Measurements from ENCODE around the gene ITPK1. TPM values are rescaled to one million over a fixed set of nuclear protein-coding genes. Genes with fewer than 3 reads are reported as not detected.

ITPK1 gene
- total and polyA plus RNA-seq, 2 donors (not counting 3 experiments of a cell fraction or from before 2014, with no cell fraction given), result 39.6 to 51.8 TPM

DNA sequence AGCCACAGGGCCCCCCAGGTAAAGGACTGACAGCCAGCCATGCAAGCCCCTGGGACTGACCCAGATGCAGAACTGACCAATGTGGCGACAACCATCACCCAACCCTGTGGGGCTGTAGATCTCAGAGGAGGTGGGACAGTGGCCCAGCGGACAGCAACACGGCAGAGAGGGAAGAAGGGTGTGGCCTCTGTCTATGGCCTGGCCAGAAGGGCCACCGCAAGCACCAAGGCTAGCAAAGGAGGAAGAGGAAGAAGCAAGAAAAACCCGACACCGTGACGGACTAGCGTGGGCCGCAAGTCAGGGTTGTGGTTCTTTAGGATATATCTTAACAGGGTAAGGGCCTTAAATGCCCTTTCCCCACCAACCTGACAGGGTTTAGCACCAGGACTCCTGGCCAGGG is 71.2 kb downstream of the ITPK1 start:
- Histone ChIP-seq H3K79me2 (ENCODE audit: control insufficient read depth, insufficient read depth, low read length) (no peaks in the 10 kb centered on the region), H4K20me1 (replicated peaks; ENCODE audit: control insufficient read depth, extremely low read depth, insufficient read depth, low read length) (no peaks in the 10 kb centered on the region), H3K4me3 (replicated peaks in 1 of 3; ENCODE audit: insufficient read depth in 1 of 3, low read depth in 1 of 3, low read length in 3 of 3) (no peak overlapping the region), H3K36me3 (ENCODE audit: control insufficient read depth in 2 of 2, extremely low read depth in 1 of 2, insufficient read depth in 2 of 2, low read length in 2 of 2) (no peaks in the 10 kb centered on the region), H3K4me2 (ENCODE audit: insufficient read depth, low read length) (no peak overlapping the region), H3K9me1 (replicated peaks; ENCODE audit: control insufficient read depth, extremely low read depth, insufficient read depth, low read length) (no peaks in the 10 kb centered on the region), H3K27ac (ENCODE audit: insufficient read depth, low read depth, low read length) (no peak overlapping the region), H2AFZ (ENCODE audit: low read depth, low read length) (no peak overlapping the region), H3K27me3 (ENCODE audit: control insufficient read depth in 2 of 2, insufficient read depth in 2 of 2, low read length in 2 of 2) (no peaks in the 10 kb centered on the region), H3K9me3 (replicated peaks; ENCODE audit: control insufficient read depth, insufficient read depth, low read length) (no peaks in the 10 kb centered on the region), H3K9ac (replicated peaks; ENCODE audit: extremely low read depth, insufficient read depth, low read length) (no peak overlapping the region), H3K4me1 (ENCODE audit: control insufficient read depth, extremely low read depth, insufficient read depth, low read length) (peaks cover 49% of the 10 kb centered on the region)
- no peak for TF ChIP-seq GATA2 (IDR thresholded peaks at IDR 0.05; ENCODE audit: insufficient read depth, insufficient read length, low read depth, low read length)
- no peak for DNase-seq (ENCODE audit: low read depth, low spot score)
- ChIA-PET POLR2A (no interaction called here), CTCF (no interaction called here)
- BruUV-seq (replicated peaks), result no TSS peak
- FAIRE-seq, result no peak
- dilution Hi-C loops (cut with MboI; ENCODE audit: extremely low pct_ligation_motif_present, low sequenced_read_pairs) (no loop called here), intact Hi-C loops (cut with micrococcal nuclease) (no loop called here)

- no TSS peak for BruUV-seq (replicated peaks)
- Histone ChIP-seq H3K27ac (ENCODE audit: insufficient read depth, low read depth, low read length) (no peak overlapping the region), H3K9ac (replicated peaks; ENCODE audit: extremely low read depth, insufficient read depth, low read length) (no peak overlapping the region), H3K79me2 (ENCODE audit: control insufficient read depth, insufficient read depth, low read length) (no peaks in the 10 kb centered on the region), H4K20me1 (replicated peaks; ENCODE audit: control insufficient read depth, extremely low read depth, insufficient read depth, low read length) (no peaks in the 10 kb centered on the region), H3K9me3 (replicated peaks; ENCODE audit: control insufficient read depth, insufficient read depth, low read length) (no peaks in the 10 kb centered on the region), H2AFZ (ENCODE audit: low read depth, low read length) (no peak overlapping the region), H3K4me1 (ENCODE audit: control insufficient read depth, extremely low read depth, insufficient read depth, low read length) (peaks cover 48% of the 10 kb centered on the region), H3K4me2 (ENCODE audit: insufficient read depth, low read length) (no peak overlapping the region), H3K9me1 (replicated peaks; ENCODE audit: control insufficient read depth, extremely low read depth, insufficient read depth, low read length) (no peaks in the 10 kb centered on the region), H3K27me3 (ENCODE audit: control insufficient read depth in 2 of 2, insufficient read depth in 2 of 2, low read length in 2 of 2) (no peaks in the 10 kb centered on the region), H3K36me3 (ENCODE audit: control insufficient read depth in 2 of 2, extremely low read depth in 1 of 2, insufficient read depth in 2 of 2, low read length in 2 of 2) (no peaks in the 10 kb centered on the region), H3K4me3 (replicated peaks in 1 of 3; ENCODE audit: insufficient read depth in 1 of 3, low read depth in 1 of 3, low read length in 3 of 3) (no peak overlapping the region)
- dilution Hi-C loops (cut with MboI; ENCODE audit: extremely low pct_ligation_motif_present, low sequenced_read_pairs) (no loop called here), intact Hi-C loops (cut with micrococcal nuclease) (no loop called here)
- TF ChIP-seq, protein P1, sequence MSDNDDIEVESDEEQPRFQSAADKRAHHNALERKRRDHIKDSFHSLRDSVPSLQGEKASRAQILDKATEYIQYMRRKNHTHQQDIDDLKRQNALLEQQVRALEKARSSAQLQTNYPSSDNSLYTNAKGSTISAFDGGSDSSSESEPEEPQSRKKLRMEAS (IDR thresholded peaks at IDR 0.05; ENCODE audit: insufficient read depth, insufficient read length), result no peak
- TF ChIP-seq JUN (IDR thresholded peaks at IDR 0.05; ENCODE audit: borderline replicate concordance, insufficient read depth, insufficient read length, low read depth) (no peak), FOS (IDR thresholded peaks at IDR 0.05; ENCODE audit: borderline replicate concordance, insufficient read depth, low read length) (no peak), GATA2 (IDR thresholded peaks at IDR 0.05; ENCODE audit: insufficient read depth, insufficient read length, low read depth, low read length) (no peak), EZH2 (IDR thresholded peaks at IDR 0.05; ENCODE audit: borderline replicate concordance, low read depth, low read length, severe bottlenecking) (no peak), POLR2AphosphoS5 (IDR thresholded peaks at IDR 0.05; ENCODE audit: insufficient read depth, low read depth, low read length) (no peak), POLR2A (IDR thresholded peaks at IDR 0.05; ENCODE audit: low read depth, low read length) (no peak), MYC (IDR thresholded peaks at IDR 0.05; ENCODE audit: low read depth, low read length) (no peak)
- TF ChIP-seq, protein P2, sequence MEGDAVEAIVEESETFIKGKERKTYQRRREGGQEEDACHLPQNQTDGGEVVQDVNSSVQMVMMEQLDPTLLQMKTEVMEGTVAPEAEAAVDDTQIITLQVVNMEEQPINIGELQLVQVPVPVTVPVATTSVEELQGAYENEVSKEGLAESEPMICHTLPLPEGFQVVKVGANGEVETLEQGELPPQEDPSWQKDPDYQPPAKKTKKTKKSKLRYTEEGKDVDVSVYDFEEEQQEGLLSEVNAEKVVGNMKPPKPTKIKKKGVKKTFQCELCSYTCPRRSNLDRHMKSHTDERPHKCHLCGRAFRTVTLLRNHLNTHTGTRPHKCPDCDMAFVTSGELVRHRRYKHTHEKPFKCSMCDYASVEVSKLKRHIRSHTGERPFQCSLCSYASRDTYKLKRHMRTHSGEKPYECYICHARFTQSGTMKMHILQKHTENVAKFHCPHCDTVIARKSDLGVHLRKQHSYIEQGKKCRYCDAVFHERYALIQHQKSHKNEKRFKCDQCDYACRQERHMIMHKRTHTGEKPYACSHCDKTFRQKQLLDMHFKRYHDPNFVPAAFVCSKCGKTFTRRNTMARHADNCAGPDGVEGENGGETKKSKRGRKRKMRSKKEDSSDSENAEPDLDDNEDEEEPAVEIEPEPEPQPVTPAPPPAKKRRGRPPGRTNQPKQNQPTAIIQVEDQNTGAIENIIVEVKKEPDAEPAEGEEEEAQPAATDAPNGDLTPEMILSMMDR (IDR thresholded peaks at IDR 0.05; ENCODE audit: extremely low read depth in 1 of 2, insufficient read depth in 1 of 2, low read depth in 1 of 2, low read length in 2 of 2), result no peak
- CTCF ChIA-PET, result interaction anchor here (1.2 kb wide), 1 partner anchor 70 kb away, joined by 9 read pairs; no protein-coding TSS in a partner anchor
- no peak for DNase-seq (ENCODE audit: low read depth, low spot score)
- no peak for FAIRE-seq
- POLR2A ChIA-PET, result no interaction called here
These were observed 71.6 kb downstream of the ITPK1 start for GRCh38 chr14:93044121-93044520.
